Activated CD8-positive, alpha-beta memory T cell treated with anti-CD3 and anti-CD28 coated beads for 1 hour (primary cell): ENCODE data around the gene FHDC1.

Experiments
- DNase-seq, 2 donors: peaks; one replicate each; pipeline ENCODE4 v3.0.0-alpha.2; 2020; ENCODE audit warnings: low read depth in 1 of 2; ENCODE audit errors: extremely low read depth in 1 of 2

The FHDC1 gene

DNA sequence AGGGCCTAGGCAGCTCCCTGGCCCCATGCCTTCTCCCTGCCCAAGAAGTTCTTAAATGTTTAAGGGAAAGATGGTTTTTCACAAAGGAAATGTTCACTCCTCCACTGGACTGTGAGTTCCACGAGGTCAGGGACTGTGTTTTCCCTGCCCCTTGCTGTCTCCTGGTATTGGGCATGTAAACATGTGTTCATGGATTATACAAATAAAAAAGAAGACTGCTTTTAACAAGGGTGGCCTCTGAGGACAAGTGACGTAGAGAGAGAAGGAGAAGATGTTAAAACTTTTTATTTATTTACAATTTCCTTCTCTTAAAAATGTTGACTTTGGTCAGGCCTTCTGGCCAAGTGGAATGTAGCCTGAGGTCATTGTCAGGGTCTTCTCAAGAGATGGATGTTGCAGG, 66.0 kb downstream of the FHDC1 start:
- no peak for DNase-seq

DNA sequence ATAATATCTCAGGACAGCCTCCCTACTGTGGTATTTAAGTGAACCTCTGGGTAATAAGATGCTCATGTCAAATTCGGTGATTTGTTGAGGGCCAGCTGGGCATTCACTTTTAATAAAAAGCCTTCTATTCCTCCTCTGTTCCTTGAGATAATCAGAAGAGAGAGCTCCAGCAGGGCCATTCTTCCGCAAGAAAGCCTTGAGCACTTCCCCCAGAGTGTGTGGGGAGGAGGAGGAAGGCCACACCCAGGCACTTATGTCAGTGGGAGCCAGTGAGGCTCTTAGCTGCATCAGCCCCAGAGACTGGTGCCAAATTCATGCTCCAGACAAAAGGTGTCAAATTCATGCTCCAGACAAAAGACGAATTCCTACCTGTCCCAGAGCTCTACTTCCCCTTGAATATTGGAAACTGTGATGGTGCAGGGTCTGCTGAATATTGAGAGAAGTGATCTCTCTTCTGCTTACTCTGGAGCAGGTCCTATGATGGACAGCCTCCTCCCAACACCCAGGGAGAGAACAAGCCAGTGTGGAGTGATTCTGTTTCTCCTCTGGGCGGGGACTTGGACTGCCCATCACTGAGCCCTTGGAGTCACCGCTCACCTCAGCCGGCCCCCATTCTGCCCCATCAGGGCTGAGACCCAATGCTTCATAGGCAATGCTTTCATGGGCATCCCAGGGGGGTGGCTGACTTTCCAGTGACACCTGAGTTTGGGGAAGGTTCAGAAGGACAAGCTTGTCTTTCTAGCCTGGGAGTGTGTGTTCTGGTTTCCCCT, 68.1 kb downstream of the FHDC1 start:
- DNase-seq: no peak

DNA sequence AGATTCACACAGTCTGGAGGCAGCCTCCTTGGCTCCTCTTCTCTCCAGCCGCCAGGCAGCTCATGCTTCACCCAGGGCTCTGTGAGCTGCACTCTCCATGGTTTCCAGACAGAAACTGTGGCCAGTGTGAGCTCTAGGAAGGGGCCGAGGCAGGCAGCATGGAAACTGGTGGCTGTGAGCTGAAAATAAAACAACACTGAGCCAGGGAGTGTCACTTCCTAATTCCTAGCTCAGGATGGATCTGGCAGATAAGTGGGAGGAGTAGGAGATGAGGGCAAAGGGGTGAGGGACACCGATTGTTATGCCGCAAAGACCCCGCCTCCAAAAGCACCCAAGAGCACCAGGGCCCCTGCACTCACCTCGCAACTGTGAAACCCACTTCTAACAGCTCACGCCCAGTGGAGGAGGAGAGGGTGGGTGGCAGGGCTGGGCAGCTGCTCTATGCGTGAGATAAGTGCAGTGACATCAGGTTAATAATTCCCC, 69.8 kb downstream of the FHDC1 start:
- DNase-seq: no peak

DNA sequence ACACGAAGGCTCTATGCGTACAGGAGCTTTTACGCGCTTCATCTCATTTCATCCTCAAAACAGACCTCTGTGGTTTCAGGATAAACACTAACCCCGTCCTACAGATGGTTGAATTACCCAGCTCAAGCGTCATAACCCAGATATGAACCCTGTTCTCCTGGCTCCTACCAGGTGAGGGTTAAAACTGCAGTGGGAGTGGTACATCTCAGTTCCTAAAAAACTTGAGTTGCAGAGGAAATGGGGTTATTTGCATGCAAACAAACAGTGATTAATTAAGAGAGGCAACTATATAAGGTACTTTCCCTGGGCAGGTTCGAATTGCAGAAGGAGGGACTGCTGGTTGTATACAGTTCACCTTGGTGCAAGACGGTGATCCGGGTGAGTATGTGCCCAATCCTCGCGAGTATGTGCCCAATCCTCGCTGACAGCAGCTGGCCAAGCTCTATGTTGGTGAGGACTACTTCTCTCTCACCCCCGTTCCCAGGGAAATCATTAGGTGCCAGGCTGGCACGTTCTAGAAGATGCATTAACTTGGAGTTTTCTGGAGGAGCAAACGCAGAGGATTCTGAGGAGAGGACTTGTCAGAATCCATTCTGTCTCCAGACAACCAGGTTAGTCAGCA, 72.6 kb downstream of the FHDC1 start:
- no peak for DNase-seq

DNA sequence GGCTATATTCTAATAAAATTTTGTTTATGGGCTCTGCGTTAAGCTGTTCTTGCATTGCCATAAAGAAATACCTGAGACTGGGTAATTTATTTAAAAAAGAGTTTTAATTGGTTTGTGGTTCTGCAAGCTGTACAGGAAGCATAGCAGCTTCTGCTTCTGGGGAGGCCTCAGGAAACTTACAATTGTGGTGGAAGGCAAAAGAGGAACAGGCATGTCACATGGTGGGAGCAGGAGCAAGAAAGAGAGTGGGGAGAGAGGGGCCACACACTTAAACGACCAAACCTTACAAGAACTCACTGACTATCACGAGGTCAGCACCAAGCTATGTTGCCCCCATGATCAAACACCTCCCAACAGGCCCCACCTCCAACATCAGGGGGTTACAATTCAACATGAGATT, 74.0 kb downstream of the FHDC1 start:
- no peak for DNase-seq

DNA sequence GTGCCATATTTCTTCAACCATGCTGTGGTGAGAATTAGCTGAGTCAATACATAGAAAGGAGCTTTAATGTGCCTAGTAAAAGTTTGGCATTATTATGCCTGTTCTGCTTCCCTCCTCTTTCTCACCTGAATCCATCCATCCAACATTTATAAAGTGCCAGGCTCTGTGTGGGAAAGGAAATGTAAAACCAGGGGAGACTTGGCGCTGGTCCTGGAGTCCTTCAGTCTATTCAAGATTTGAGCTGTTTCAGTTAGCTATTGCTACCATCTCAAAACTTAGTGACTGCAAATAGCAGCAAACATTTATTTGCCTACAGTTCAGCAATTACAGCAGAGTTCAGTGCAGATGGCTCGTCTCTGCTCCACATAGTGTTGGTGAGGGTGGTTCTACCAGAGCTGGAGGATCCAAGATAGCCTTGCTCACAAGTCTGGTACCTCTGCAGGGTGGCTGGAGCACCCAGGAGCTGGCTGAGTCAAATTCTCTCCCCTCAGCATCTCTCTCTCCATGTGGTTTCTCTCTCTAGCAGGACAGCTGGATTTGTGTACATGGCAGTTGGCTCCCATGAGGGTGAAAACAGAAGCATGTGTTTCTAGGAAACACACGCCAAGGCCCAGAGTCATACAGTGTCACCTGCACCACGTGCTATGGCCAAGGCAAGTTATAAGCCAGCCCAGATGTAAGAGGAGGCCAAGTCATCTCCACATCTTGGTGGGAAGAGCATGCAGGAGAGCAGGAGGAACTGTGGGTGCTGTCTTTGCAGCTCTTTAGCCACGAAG, 77.3 kb downstream of the FHDC1 start:
- no peak for DNase-seq

DNA sequence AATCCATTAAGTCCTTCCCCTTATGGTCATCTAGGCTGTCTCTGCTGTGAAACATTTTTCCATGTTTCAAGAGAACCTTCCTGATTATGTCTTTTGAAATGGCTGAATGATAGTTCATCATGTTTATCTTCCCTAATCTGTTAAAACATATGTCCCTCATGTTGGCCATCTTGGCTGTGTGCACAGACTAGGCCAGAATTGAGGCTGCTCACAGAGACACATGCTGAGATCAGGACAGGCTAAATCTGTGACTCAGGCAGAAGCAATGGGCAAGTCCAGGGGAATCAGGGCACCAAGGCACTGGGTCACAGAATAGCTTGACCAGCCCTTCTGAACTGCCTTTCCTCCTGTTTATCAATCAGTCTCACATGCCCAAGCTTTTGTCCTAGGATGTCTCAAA, 78.3 kb downstream of the FHDC1 start:
- no peak for DNase-seq

DNA sequence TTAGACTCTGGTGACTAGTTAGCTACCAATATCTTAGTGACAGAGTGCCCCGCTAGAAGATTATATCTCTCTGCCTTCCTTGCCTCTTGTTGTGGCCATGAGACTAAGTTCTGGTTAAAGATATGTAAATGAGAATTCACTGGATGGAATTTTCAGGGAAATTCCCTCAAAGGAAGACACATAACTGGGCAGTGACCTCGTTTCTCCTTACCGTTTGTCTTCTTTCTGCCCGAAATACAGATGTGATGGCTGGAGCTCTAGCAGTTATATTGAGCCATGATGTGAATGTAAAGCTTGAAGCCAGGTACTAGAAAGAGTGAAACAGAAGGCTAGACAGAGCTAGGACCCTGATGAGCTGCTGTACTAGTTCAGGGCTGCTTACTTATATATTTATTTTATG, 80.5 kb downstream of the FHDC1 start:
- DNase-seq: no peak

DNA sequence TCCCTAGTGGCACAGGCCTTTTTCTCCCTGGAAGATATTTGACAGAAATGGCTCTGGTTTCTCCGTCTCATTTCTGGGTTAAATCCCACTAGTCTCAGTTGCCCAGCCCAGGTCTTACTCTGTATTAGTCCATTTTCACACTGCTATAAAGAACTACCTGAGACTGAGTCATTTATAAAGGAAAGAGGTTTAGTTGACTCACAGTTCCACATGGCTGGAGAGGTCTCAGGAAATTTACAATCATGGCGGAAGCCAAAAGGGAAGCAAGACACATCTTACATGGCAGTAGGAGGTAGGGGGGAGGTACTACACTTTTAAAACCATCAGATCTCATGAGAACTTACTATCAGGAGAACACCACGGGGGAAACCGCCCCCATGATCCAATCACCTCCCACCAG, 81.9 kb downstream of the FHDC1 start:
- DNase-seq: no peak

DNA sequence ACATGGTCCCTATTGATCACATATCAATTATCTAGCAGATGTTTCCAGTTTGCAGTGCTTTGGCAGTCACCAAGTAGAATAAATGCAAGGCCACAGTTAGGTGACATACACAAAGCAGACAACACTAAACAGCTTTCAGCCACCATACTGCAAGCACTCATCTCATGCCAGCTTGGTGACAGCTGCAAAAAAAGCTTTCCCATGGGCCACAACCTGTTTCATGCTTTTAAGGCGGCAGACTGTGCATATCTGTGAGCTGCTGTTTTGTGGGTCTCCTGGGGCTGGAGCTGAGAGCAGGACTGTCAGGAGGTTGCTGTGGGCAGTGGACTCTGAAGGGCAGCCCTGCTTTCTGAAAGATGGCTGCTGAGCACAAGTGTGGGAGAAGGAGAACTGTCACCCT, 82.6 kb downstream of the FHDC1 start:
- DNase-seq: no peak

DNA sequence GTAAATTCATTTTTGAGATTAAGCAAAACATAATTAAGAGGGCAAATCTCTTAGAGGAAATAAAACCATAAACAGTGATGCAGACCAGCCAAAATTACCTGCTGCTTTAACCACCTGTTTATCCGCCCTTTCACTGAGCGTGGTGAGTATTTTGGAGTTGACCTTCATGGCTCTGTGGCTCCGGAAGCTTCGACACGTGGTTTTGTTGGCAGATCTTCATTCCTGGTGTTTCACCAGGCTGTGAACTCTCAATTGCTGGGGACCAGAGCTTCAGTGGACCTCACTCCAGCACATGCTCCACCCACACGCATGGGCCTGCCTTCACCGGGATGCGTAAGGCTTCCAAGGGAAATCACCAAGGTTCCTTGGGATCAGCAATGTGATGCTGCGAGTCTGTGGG, 83.8 kb downstream of the FHDC1 start:
- no peak for DNase-seq

DNA sequence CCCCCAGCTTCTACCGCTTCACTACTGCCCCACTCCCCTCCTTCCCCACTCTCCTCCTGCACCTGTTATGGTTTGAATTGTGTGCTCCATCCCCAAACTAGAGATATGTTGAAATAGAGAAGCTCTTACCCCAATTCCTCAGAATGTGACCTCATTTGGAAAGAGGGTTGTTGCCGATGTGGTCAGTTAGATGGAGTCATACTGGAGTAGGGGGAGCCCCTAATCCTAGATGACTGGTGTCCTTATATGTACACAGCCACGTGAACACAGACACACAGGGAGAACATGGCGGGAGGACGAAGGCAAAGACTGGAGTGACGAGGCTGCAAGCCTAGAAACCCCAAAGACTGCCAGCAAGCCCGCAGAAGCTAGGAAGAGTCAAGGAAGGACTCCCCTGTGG, 84.3 kb downstream of the FHDC1 start:
- DNase-seq: no peak

DNA sequence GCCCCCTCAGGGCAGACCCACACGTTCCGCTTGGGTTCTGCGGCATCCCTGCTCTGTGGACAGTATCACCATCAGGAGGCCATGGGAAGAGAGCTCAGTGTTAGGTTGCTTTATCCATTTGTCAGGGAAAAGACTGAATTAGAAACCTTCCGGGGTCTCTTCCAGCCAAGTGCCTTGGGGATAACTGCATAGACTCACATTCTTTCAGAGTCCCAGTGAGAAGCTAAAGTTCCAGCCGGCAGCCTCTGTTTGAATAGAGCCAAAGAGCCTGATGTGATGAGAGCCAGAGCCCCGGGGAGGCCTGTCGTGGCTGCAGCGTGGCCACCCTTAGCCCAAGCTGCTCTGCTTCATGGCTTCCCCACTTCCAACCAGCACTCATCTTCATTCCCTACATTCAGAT, 85.2 kb downstream of the FHDC1 start:
- DNase-seq: no peak

DNA sequence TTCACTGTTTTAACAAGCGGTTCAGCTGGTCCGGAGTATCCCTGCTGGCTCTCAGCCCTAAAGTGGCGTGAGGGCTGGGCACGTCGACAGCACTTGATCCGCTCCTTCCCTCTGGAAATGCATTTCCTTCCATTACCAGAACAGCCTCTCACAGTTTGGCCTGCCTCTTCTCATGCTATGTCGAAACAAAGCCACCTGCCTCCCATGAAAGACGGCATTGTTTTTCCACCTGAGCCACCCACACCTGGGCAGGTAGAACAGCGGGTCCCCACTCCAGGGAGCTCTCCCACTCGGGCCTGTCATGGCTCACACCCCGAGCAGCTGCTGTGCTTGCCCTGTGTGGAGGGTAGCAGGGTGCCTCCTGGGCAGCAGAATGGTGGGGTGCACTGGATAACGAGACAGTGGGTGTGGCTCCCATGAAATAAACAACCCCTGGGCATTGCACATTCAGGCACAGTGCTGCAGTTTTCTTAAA, 86.2 kb downstream of the FHDC1 start:
- DNase-seq: no peak

DNA sequence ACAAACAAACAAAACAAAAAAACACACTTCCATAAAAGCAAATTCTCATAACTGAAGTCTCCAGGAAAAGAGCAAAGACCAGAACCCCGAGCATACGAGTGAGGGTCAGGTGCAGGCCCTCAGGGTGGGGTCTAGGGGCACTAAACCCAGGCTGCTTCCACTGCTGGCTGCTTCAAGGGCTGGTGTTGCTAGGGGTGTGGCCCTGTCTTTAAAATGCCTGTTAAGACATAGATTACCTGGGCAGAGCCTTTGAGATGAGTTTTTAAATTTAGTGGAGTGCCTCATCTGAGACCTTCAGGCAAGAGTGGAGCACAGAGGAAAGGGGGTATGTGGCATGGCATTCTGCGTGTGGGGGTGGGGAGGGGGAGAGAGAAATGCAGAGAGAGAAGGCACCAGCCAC, 87.0 kb downstream of the FHDC1 start:
- no peak for DNase-seq

DNA sequence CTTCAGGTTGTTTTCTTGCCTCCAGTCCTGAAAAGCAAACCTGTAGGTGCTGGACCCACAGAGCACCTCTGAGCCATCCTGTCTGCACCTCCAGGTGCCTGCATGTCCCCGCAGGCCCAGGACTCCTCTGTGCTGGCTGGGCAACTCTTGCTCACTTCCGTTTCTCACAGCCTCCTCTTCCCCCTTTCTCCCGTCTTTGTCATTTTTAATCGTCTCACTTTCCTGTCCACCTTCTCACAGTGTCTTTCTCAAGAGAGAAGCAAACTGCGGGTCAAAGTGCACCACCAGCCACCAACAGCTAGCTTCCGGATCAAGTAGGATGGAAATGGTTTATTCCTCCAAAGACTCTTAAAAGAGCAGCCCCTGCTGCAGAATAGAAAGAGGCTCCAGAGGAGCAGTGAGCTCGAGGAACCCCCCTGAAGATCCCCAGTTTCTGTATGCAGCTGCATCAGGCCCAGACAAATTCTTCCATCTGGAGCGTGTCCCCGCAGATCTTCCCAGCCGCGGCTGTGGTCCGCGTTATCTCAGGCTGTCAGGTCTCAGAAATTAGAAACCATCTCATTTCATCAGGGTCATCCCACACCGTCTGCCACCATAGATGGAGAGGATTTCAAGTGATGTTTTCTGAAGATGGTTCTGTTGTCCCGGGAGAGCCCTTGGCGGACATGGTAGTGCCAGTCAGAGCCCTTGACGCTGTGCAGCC, 87.7 kb downstream of the FHDC1 start:
- no peak for DNase-seq

DNA sequence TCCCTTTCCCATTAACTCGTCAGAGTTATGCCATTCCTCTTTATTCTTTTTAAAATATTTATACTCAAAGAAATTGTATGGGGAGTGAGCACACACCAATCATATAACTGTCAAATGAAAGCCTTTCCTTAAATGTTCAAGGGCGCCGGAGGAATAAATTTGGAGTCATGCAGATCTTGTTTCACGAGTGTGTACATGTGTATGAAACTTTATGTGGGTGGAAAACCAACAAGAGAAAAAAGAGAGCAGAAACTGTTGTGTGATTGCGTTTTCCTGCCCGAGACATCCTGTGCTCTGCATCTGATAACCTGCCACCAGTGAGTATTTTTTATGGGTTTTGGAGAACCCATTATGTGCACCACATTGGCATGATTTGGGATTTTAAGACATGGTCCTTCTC, 88.3 kb downstream of the FHDC1 start:
- no peak for DNase-seq

DNA sequence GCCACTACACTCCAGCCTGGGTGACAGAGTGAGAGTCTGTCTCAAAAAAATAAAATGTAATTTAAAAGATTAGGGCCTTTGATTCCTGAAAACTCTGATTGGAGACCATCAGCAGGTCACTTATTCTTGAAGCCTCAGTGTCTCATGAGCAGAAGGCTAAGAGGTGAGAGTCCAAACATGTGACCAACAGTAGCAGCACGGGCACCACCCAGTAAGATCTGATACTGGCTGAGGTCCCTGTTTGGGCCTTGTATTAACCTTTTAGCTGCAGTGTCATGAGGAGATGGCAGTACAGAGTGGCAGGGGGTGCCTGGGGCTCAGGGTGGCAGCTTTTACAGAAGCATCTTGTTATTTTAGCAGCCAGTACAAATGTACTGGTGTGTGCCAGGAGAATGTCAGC, 89.3 kb downstream of the FHDC1 start:
- DNase-seq: no peak

DNA sequence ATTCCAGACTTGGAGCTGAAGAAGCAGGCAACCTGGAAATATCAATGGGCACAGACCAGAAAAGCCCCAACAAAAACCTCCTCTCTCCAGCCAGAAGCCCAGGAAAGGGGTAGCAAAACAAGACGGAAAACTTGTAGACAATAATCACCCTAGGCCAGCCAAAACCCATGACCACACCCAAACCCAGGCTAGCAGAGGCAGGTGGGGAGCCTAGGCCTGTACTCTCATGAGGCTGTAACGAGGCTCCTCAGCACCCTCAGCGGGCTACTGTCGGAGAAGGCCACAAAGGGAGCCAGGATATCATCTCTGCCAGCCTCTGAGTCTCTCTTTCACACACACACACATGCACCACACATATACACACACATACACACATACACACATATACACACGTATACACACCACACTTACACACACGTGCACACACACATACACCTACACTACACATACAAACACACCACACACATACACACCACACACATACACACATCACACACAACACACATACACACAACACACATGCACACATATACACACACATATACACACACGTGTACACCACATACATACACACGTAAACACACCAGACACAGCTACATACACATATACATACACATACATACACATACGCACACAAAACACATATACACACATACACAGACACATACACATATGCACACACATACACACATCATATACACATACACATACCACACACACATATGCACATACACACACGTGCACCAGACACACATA, 90.6 kb downstream of the FHDC1 start:
- DNase-seq: no peak

DNA sequence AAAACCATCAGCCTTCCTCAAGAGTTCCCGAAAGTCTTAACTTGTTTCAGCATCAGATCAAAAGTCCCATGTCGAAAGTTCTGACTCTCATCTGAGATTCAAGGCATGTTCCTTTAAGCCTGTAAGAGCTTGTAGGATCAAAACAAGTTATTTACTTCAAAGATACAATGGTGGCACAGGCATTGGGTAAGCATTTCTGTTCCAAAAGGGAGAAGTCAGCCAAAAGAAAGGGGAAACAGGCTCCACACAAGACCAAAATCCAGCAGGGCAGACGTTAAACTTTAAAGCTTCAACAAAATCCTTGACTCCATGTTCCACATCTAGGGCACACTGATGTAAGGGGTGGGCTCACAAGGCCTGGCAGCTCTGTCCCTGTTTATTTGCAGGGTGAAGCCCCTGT, 91.7 kb downstream of the FHDC1 start:
- DNase-seq: no peak
